Ovary (tissue), 9 donors: ENCODE measurements around the gene APOL4. TPM values are rescaled to one million over a fixed set of nuclear protein-coding genes. Genes with fewer than 3 reads are reported as not detected.
"Not testable (repeated sequence)": the region's sequence is repeated elsewhere in the genome, so short reads cannot be mapped to it uniquely, and the experiment has no call there.

Experiments used
- DNase-seq, 5 donors: peaks; one replicate each; pipeline ENCODE4 v3.0.0-alpha.2; 2019 to 2020
- H3K27ac ChIP-seq, 2 donors: fragments of 200-600 bp; one replicate each; pipeline versions ENCODE4 v1.5.1 to v1.8.0; 2019 to 2022
- H3K27me3 ChIP-seq: fragments of 200-600 bp; one replicate; pipeline ENCODE4 v1.8.0; 2022
- H3K36me3 ChIP-seq: fragments of 200-600 bp; sonication (generic); one replicate; pipeline ENCODE4 v1.5.1; 2019
- H3K4me1 ChIP-seq: one replicate; pipeline ENCODE4 v1.8.1; 2013; ENCODE audit warnings: mild to moderate bottlenecking, moderate library complexity; ENCODE audit not compliant: insufficient read depth
- H3K4me3 ChIP-seq: fragments of 200-600 bp; sonication (generic); one replicate; pipeline ENCODE4 v1.5.1; 2017
- H3K9me3 ChIP-seq, 2 donors: fragments of 200-600 bp in 1 of 2; sonication (generic) in 1 of 2; one replicate each; pipeline versions ENCODE4 v1.5.1 to v1.8.1; 2013 to 2019; ENCODE audit warnings: mild to moderate bottlenecking in 1 of 2, moderate library complexity in 1 of 2
- EP300 ChIP-seq: sonication (generic); formaldehyde crosslinking; IDR thresholded peaks from one replicate; pipeline ENCODE4 v1.6.1; 2017; ENCODE audit warnings: antibody characterized with exemption
- POLR2A ChIP-seq: fragments of 450-650 bp; IDR thresholded peaks from one replicate; pipeline ENCODE4 v1.6.1; 2017; ENCODE audit warnings: antibody characterized with exemption, mild to moderate bottlenecking, moderate library complexity
- WGBS, 3 donors: extraction: QIAGEN DNeasy Blood & Tissue Kit in 1 of 3; methylation state at CpG; one replicate each; pipeline versions ENCODE4 v1.1.5 to v1.1.7; 2013 to 2017; 5-methylcytosine and 5-hydroxymethylcytosine counted together
- intact Hi-C, 4 donors: fragments of 100-400 bp; cut with DNase I; formaldehyde crosslinking; loops; one replicate each; pipeline versions ENCODE4 v1.11.0 to v1.15.1; 2022 to 2023
- polyA plus RNA-seq, 2 donors: library from polyadenylated mRNA; stranded (reverse); fragments of 200-250 nt in 1 of 2; fragments of 350-450 nt in 1 of 2; fragmentation: Illumina TruSeq in 1 of 2; extraction: RNeasy Lipid Tissue Mini Kit (QIAGEN cat#74804) in 1 of 2; gene quantifications; one replicate each; pipeline ENCODE4 v1.2.3, GENCODE V29; 2013 to 2014
- total RNA-seq, 7 donors: library from RNA; depleted of rRNA in 2 of 7; stranded (reverse); fragments of >200 nt in 2 of 7; fragmentation: NEBNext Ultra II Directional in 3 of 7; extraction: Animal tissue kit (Norgen Biotek cat#: 25700) in 3 of 7; gene quantifications; one replicate each; pipeline versions ENCODE4 v1.1.0 to v1.2.4, GENCODE V29; 2016 to 2023
- TF ChIP-seq, protein P1 (sequence below), 3 donors: fragments of 450-650 bp in 2 of 3; fragments of 200-600 bp in 1 of 3; IDR thresholded peaks; one replicate each; pipeline versions ENCODE4 v1.5.1 to v1.8.0; 2016 to 2022; ENCODE audit warnings: antibody characterized with exemption in 3 of 3, mild to moderate bottlenecking in 1 of 3
- donor health status: DM: no; HTN: no; CAD: no; lungs with moderate emphysema.
- donor health status: DM: no; HTN: no; CAD: no.
- donor health status: Bipolar disorder and iron deficiency.
- donor health status: DM: yes; HTN: yes; CAD: no.
- donor health status: DM: no; HTN: no; CAD: no.
- donor health status: DM: yes; HTN: yes; CAD: no.

APOL4 gene
- total and polyA plus RNA-seq, 9 donors, result 0.31 to 18.6 (median 7.3) TPM

DNA sequence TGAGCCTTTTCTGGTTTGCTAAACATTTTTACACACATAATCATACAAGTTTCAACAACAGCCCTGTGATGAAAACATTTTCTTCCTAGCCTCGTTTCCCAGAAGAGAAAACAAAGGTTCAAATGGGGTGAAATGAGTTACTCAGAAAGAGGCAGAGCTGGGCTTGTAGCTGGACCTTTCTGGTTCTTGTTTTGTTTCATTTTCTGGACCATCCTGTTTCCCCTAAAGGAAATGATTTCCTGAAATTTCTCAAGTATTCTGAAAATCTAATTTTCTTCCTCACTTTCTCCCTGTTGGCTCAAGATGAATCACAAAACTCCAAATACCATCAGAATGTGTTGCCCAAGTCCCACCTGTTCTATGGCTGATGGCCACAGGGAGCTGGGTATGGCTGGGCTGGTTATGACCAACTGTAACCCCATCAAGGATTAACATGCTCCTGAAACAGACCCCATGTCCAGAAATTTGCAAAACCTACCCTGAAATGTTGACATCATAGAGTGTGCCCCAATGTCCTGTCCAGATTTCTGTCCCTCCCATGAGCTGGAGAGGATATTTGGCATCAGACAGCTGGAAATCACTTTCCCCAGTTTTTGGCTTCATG lies 6.7 kb upstream of the APOL4 start:
- Histone ChIP-seq H3K36me3 (no peaks in the 10 kb centered on the region), H3K4me1 (peaks cover 1% of the 10 kb centered on the region), H3K27me3 (no peaks in the 10 kb centered on the region), H3K4me3 (no peak overlapping the region), H3K27ac (no peak overlapping the region), H3K9me3 (no peaks in the 10 kb centered on the region)
- TF ChIP-seq, protein P1, sequence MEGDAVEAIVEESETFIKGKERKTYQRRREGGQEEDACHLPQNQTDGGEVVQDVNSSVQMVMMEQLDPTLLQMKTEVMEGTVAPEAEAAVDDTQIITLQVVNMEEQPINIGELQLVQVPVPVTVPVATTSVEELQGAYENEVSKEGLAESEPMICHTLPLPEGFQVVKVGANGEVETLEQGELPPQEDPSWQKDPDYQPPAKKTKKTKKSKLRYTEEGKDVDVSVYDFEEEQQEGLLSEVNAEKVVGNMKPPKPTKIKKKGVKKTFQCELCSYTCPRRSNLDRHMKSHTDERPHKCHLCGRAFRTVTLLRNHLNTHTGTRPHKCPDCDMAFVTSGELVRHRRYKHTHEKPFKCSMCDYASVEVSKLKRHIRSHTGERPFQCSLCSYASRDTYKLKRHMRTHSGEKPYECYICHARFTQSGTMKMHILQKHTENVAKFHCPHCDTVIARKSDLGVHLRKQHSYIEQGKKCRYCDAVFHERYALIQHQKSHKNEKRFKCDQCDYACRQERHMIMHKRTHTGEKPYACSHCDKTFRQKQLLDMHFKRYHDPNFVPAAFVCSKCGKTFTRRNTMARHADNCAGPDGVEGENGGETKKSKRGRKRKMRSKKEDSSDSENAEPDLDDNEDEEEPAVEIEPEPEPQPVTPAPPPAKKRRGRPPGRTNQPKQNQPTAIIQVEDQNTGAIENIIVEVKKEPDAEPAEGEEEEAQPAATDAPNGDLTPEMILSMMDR (IDR thresholded peaks at IDR 0.05), result no peak
- TF ChIP-seq POLR2A (no peak), EP300 (no peak)
- DNase-seq, result no peak
- 0 to 5% (median 2%) methylated on average over 1 of the region's 1 CpG for WGBS, 3 donors
- intact Hi-C loops, result no loop called here

DNA sequence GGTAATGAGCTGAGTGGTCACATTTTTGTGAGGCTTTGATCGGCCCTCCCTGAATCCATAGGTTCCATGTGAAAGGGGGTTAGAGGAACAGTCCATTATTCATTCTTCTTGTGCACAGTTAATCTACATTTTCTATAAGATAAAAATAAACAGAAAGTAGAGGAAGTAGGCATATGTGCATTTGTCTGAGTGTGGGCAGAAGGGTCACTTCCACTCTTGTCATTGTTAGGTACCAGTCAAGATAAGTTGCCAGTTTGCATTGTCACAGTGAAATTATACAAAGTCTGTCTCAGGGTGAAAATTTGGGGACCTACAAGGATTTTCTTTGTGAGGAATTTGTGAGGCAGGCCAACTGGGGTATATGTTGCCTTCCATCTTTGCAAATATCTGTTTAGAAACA lies 4.6 kb upstream of the APOL4 start:
- 90 to 94% (median 93%) methylated on average over 1 of the region's 1 CpG for WGBS, 3 donors
- H3K27ac ChIP-seq, result no peak overlapping the region

DNA sequence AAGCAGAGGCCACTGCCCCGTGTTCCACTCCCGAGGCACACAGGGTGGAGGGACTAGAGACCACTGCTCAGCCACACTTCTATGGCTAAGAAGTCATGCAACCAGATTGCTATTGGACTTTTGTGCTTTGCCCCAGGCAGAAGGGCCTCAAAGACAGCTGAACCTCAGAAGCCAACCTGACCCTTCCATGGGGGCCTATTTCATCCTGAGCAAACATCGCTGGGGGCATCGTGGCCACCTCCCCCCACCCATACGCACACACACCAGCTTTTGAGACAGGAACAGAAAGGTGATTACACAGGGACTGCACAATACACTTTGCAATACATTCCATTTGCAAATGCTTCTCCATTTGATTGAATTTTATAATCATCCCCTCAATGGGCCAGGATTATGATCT lies 4.0 kb upstream of the APOL4 start:
- intact Hi-C loops, H3K36me3 ChIP-seq, DNase-seq, H3K27ac ChIP-seq, H3K4me3 ChIP-seq, H3K9me3 ChIP-seq, H3K4me1 ChIP-seq, H3K27me3 ChIP-seq: not testable (repeated sequence)
- whole genome bisulfite sequencing, 3 donors, result 74 to 95% (median 77%) methylated on average over 4 to 5 of the region's 5 CpGs

More for the DNA sequence above, 4.6 kb upstream of the APOL4 start:
- Histone ChIP-seq H3K4me3 (no peak overlapping the region), H3K9me3 (no peaks in the 10 kb centered on the region), H3K27me3 (no peaks in the 10 kb centered on the region), H3K4me1 (peaks cover 9% of the 10 kb centered on the region), H3K36me3 (no peaks in the 10 kb centered on the region)
- DNase-seq, result no peak
- intact Hi-C loops, result no loop called here
- TF ChIP-seq POLR2A, result no peak
- TF ChIP-seq, protein P1 (IDR thresholded peaks at IDR 0.05), result no peak
- TF ChIP-seq EP300, result no peak

DNA sequence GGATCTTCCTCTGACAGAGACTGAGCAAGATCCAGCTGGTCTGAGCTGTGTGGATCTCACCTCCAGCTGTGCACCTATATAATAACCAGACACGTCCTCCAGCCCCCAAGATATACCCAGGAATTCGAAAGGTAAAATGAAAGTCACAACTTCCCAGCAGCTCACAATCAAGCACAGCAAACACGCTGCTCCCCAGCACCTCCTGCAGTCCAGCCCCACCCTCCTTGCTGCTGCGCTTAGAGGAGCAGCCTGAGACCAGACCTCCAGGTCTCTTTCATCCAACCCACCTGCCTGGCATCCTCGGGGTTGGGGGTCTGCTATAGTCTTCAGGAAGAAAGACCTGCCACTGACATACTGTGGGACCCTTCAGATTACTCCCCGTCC lies 3.0 kb upstream of the APOL4 start:
- no peak for DNase-seq
- peaks cover 8% of the 10 kb centered on the region for H3K4me1 ChIP-seq
- no peak for TF ChIP-seq EP300
- TF ChIP-seq, protein P1 (IDR thresholded peaks at IDR 0.05), result no peak
- TF ChIP-seq POLR2A, result no peak
- H3K27ac ChIP-seq, result no peak overlapping the region
- H3K9me3 ChIP-seq, result no peaks in the 10 kb centered on the region
- H3K4me3 ChIP-seq, result no peak overlapping the region
- H3K27me3 ChIP-seq, result no peaks in the 10 kb centered on the region
- 69 to 85% (median 77%) methylated on average over 6 of the region's 6 CpGs for WGBS, 3 donors
- H3K36me3 ChIP-seq, result no peaks in the 10 kb centered on the region
- intact Hi-C loops, result no loop called here

DNA sequence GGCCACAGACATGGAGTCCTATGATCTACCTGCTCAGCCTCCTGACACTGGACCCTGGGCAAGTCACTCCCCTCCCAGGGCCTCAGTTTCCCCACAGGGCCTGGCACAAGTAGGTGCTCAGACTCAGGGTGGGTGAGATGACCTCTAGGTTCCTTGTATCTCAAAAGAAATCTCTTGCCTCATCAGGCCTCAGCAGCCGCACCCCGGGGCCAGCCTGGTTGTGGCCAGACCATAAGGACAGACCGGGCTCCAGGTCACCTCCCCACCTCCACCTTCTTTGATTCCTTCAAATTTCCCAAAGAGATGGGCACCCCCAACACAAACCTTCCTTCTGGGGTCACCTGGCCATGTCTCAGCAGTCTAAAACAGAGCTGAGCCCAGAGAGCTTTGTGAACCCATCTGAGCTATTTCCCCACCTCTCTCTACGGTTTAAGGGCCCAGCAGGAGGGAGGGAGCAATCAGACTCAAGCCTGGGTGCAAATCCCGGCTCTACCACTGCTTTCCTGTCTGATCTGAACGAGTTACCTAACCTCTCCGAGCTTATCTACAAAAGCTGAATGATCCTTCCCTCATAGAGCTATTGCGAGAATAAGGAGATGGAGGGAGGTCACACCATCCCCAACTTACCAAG lies 2.5 kb upstream of the APOL4 start:
- peaks cover 8% of the 10 kb centered on the region for H3K4me1 ChIP-seq
- intact Hi-C loops, result no loop called here
- no peak overlapping the region for H3K27ac ChIP-seq
- no peak for TF ChIP-seq EP300
- no peak for TF ChIP-seq POLR2A
- TF ChIP-seq, protein P1 (IDR thresholded peaks at IDR 0.05), result no peak
- H3K4me3 ChIP-seq, result no peak overlapping the region
- H3K27me3 ChIP-seq, result no peaks in the 10 kb centered on the region
- no peak for DNase-seq
- 73 to 87% (median 77%) methylated on average over 8 of the region's 8 CpGs for WGBS, 3 donors
- H3K9me3 ChIP-seq, result no peaks in the 10 kb centered on the region
- no peaks in the 10 kb centered on the region for H3K36me3 ChIP-seq

DNA sequence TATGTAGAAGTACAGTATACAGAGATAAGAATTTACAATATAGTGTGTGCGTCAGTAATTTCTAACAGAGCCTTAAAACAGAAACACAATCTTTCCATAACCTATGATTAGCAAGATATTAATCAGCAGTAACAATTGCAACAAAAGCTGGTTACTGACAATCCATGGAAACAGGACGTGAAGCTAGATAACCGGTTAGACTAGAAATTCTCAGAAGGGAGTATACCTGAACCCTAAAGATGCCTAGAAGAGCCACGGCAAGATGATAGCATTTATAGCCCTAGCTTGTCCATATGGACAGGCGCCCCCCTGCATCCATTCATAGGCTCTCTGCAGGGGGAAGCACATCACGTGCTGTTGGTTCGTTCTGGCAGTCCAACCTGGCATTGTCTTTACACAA lies 1.8 kb upstream of the APOL4 start:
- H3K9me3 ChIP-seq, H3K27ac ChIP-seq, intact Hi-C loops, DNase-seq, H3K27me3 ChIP-seq, H3K4me3 ChIP-seq, H3K36me3 ChIP-seq: not testable (repeated sequence)
- WGBS, 3 donors, result 88 to 93% (median 90%) methylated on average over 7 of the region's 7 CpGs
- H3K4me1 ChIP-seq, result peaks cover 12% of the 10 kb centered on the region

DNA sequence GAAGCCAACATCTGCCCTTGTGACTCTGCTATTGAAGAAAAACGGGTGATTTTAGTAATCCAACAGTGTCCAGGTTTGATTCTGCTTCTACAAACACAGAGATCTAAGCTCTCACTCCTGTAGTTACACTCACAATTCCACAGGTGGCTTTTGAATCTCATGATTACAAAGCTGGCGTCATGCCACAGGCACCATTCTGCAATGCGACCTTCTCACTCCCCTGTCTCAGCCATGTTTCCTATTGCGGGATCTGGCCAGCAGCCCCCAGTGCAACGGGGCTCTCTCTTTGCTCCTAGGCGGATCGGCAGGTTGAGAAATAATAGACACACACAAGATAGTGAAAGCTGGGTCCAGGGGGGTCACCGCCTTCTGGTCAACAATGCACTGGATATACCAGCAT lies 1.3 kb upstream of the APOL4 start:
- intact Hi-C loops, H3K4me3 ChIP-seq, H3K36me3 ChIP-seq, H3K9me3 ChIP-seq, DNase-seq, H3K27ac ChIP-seq, H3K27me3 ChIP-seq: not testable (repeated sequence)
- WGBS, 3 donors, result 55 to 60% (median 57%) methylated on average over 8 of the region's 8 CpGs
- peaks cover 15% of the 10 kb centered on the region for H3K4me1 ChIP-seq

DNA sequence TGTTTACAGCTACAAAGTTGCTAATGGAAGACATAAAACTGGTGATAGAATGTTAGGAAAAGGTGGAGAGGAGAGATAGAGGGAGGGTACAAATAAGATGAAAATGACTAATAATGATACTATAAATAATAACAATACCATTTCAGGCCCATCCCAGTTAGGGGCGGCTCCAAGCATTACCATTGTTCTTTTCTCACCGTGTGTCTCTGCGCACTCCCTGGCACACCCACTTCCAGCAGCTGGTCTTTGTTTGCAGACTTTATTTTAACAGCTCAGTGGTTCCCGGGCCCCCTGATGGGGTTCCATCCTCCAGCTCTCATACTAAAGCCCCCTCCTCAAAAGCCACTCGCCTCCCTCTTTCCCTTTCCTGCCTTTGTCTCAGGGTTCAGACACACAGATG lies 584 bp downstream of the APOL4 start:
- WGBS, 3 donors, result 80 to 91% (median 86%) methylated on average over 1 of the region's 5 CpGs
- intact Hi-C loops, DNase-seq, H3K4me3 ChIP-seq, H3K9me3 ChIP-seq, H3K36me3 ChIP-seq, H3K27me3 ChIP-seq: not testable (repeated sequence)
- peaks cover 21% of the 10 kb centered on the region for H3K4me1 ChIP-seq
- peak overlapping the region in 1 of 2 donors; percentile 68 for H3K27ac ChIP-seq
